ENCODE results near the gene TIMM10.

DNA sequence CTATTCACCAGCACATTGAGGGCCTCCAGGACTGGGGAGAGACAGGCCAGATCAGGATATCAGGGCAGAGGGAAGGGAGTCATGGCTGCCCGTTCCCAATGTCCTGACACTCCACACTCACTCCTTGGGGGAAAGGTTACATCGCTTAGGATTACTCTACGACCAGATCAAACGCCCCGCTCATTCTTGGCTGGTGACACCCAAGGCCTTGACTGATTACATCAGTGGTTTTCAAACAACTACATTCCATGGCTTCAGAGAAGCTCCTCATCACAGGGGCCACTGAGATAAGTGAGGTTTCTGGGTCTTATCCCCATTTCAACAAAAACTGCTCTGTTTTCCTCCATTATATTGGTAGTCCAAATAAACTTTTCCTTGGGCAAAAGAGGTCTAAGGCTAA lies 21.9 kb upstream of the TIMM10 start:
- TF ChIP-seq, protein P1, sequence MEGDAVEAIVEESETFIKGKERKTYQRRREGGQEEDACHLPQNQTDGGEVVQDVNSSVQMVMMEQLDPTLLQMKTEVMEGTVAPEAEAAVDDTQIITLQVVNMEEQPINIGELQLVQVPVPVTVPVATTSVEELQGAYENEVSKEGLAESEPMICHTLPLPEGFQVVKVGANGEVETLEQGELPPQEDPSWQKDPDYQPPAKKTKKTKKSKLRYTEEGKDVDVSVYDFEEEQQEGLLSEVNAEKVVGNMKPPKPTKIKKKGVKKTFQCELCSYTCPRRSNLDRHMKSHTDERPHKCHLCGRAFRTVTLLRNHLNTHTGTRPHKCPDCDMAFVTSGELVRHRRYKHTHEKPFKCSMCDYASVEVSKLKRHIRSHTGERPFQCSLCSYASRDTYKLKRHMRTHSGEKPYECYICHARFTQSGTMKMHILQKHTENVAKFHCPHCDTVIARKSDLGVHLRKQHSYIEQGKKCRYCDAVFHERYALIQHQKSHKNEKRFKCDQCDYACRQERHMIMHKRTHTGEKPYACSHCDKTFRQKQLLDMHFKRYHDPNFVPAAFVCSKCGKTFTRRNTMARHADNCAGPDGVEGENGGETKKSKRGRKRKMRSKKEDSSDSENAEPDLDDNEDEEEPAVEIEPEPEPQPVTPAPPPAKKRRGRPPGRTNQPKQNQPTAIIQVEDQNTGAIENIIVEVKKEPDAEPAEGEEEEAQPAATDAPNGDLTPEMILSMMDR (IDR thresholded peaks at IDR 0.05) = no peak
- no peak for TF ChIP-seq POLR2A (IDR thresholded peaks at IDR 0.05)
